Brain microvascular endothelial cell (primary cell): Measurements from ENCODE around the gene CA10.

ENCODE experiments used
- DNase-seq: peaks from one replicate; pipeline ENCODE4 v3.0.0-alpha.2; 2020
- H3K27ac ChIP-seq: fragments of 250-450 bp; sonication (Bioruptor Pico); 2 replicates; pipeline ENCODE4 v1.5.1; 2020; ENCODE audit warnings: mild to moderate bottlenecking, moderate library complexity
- H3K27me3 ChIP-seq: fragments of 250-450 bp; sonication (Bioruptor Pico); replicated peaks from 2 replicates; pipeline ENCODE4 v1.5.1; 2020; ENCODE audit warnings: mild to moderate bottlenecking
- H3K36me3 ChIP-seq: fragments of 250-450 bp; sonication (Bioruptor Pico); replicated peaks from 2 replicates; pipeline ENCODE4 v1.5.1; 2020; ENCODE audit warnings: mild to moderate bottlenecking
- H3K4me3 ChIP-seq: 2 replicates; pipeline ENCODE4 v1.5.1; 2011; ENCODE audit warnings: low read depth, mild to moderate bottlenecking, control low read depth, low read length, moderate library complexity
- in situ Hi-C: cut with HindIII; loops from 2 replicates; pipeline ENCODE4 v1.10.0; 2017; ENCODE audit warnings: low sequenced_read_pairs, low pct_ligation_motif_present
- TF ChIP-seq, protein P1 (sequence below): IDR thresholded peaks from 2 replicates; pipeline ENCODE4 v1.5.1; 2011; ENCODE audit warnings: low read depth, mild to moderate bottlenecking, moderate library complexity, low read length, control low read depth, inconsistent platforms; ENCODE audit errors: missing control alignments

The CA10 gene

GRCh38 chr17:52124561-52124960, 34.0 kb downstream of the CA10 start:
- Histone ChIP-seq H3K4me3 (no peak overlapping the region), H3K27ac (no peak overlapping the region), H3K27me3 (no peaks in the 10 kb centered on the region), H3K36me3 (no peaks in the 10 kb centered on the region)
- TF ChIP-seq, protein P1, sequence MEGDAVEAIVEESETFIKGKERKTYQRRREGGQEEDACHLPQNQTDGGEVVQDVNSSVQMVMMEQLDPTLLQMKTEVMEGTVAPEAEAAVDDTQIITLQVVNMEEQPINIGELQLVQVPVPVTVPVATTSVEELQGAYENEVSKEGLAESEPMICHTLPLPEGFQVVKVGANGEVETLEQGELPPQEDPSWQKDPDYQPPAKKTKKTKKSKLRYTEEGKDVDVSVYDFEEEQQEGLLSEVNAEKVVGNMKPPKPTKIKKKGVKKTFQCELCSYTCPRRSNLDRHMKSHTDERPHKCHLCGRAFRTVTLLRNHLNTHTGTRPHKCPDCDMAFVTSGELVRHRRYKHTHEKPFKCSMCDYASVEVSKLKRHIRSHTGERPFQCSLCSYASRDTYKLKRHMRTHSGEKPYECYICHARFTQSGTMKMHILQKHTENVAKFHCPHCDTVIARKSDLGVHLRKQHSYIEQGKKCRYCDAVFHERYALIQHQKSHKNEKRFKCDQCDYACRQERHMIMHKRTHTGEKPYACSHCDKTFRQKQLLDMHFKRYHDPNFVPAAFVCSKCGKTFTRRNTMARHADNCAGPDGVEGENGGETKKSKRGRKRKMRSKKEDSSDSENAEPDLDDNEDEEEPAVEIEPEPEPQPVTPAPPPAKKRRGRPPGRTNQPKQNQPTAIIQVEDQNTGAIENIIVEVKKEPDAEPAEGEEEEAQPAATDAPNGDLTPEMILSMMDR = no peak
- DNase-seq = no peak
- in situ Hi-C loops = no loop called here

- Histone ChIP-seq H3K4me3 (no peak overlapping the region), H3K27ac (no peak overlapping the region), H3K36me3 (no peaks in the 10 kb centered on the region), H3K27me3 (no peaks in the 10 kb centered on the region)
- in situ Hi-C loops = no loop called here
- TF ChIP-seq, protein P1 = no peak
- DNase-seq = no peak
Measured at GRCh38 chr17:52120465-52120864, 38.0 kb downstream of the CA10 start.

DNA sequence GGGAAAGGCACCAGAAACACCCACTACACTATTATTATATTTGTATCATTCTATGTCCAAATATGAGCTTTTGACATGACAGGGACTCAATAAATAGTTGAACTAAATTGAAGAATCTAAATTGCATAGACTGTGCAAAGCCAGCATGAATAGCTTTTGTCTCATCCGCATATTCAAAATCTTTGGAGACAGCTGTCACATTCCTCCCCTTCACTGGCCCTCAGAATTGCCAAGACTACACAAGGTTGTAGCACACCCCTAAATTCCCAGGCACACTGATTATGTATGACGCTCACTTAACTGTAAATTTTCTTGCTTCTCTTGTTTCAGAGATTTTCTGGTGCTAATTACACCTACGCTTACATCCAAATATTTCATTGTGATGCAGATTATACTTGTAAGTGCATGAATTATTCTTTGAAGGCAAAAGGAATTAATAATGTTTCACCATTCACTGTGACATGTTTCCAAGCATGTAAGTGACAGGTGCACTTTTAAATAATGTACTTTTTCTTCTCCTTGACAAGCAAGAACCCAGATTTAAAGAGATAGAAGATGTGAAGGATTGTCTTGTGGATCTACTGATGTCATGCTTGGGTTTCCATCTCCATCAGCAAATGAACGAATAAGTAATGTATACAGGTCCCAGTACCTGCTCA, 47.5 kb downstream of the CA10 start:
- no peaks in the 10 kb centered on the region for H3K36me3 ChIP-seq
- H3K4me3 ChIP-seq = no peak overlapping the region
- H3K27me3 ChIP-seq = no peaks in the 10 kb centered on the region
- TF ChIP-seq, protein P1 = no peak
- no peak for DNase-seq
- in situ Hi-C loops = no loop called here
- H3K27ac ChIP-seq = no peak overlapping the region

DNA sequence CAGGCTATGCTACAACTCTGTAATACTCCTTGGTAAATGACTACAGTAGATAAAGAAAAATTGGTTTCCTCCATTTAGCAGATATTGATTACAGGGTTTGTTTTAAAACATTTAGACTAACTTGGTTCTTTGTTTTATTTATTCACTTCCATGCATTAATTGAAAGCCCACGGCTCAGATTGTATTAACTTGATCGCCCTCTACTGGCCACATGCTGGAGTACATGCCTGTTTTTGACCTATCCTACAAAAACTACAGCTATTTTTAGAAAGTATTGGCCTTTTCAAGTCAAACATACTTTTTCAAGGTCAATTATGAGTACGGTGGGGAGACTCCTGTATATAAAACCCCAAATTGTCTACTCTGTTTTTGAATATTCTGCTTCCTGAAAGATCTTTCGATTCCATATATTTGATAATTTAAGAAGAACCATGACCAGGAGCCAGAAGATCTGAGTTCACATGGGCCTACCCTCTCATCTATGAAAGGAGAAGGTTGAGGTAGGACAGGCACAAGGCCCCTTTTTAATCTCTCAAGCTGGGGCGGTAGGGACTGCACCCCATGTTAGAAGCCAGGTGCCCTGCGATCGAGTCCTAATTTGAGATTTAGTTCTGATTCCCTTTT, 51.8 kb downstream of the CA10 start:
- no peaks in the 10 kb centered on the region for H3K27me3 ChIP-seq
- peak; percentile 9 for DNase-seq
- H3K36me3 ChIP-seq = no peaks in the 10 kb centered on the region
- no peak overlapping the region for H3K4me3 ChIP-seq
- H3K27ac ChIP-seq = no peak overlapping the region
- TF ChIP-seq, protein P1 = peak; percentile 74
- in situ Hi-C loops = no loop called here

GRCh38 chr17:52106072-52106471, 52.4 kb downstream of the CA10 start:
- no peaks in the 10 kb centered on the region for H3K27me3 ChIP-seq
- no peak for DNase-seq
- no peak overlapping the region for H3K4me3 ChIP-seq
- H3K36me3 ChIP-seq = no peaks in the 10 kb centered on the region
- in situ Hi-C loops = no loop called here
- TF ChIP-seq, protein P1 = no peak
- H3K27ac ChIP-seq = no peak overlapping the region
